HG03108 (cell line): ENCODE results near the gene LDLRAD3.

ENCODE experiments used
- ATAC-seq: cut with Tn5 transposase; IDR thresholded peaks from one replicate; pipeline ENCODE4 v1.9.1; 2021; ENCODE audit warnings: moderate library complexity; ENCODE audit not compliant: unreplicated experiment

Gene LDLRAD3

DNA sequence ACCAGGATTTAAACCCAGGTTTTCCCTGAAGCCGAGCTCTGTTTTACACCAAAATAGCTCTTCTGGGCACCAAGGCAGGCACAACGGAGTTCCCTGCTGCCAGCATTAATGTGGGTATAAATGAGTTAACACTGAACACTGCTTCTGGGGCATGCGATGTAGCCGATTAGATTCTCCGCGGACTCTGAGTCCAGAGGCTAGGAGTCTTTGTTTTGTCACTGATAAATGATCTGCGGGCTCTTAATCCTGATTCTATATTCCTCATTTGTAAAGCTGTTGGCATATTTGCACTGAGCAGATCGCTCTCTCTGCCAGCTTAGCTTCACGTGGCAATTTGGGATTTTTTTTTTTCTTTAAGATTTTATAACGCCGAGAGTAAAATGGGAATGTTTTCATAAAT is 16.8 kb upstream of the LDLRAD3 start:
- ATAC-seq, result no peak

DNA sequence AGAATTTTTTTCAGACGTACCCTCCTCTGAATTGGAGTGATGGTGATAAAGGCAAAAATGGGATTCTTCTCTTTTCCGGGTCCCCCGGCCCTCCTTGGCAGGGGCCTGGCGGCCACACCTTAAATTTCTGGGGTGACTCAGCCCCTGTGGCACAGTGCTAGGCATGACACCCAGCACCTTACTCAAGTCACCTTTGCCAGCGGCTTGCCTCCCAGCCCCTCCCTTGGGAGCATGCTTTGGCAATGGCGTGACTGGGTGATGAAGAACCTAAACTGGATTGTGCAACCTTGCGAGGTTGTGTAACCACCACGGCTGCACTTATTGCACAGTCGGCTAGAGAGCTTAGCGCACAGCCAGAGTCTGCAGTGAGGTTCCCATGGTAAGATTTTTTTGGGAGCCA is 16.2 kb upstream of the LDLRAD3 start:
- no peak for ATAC-seq

DNA sequence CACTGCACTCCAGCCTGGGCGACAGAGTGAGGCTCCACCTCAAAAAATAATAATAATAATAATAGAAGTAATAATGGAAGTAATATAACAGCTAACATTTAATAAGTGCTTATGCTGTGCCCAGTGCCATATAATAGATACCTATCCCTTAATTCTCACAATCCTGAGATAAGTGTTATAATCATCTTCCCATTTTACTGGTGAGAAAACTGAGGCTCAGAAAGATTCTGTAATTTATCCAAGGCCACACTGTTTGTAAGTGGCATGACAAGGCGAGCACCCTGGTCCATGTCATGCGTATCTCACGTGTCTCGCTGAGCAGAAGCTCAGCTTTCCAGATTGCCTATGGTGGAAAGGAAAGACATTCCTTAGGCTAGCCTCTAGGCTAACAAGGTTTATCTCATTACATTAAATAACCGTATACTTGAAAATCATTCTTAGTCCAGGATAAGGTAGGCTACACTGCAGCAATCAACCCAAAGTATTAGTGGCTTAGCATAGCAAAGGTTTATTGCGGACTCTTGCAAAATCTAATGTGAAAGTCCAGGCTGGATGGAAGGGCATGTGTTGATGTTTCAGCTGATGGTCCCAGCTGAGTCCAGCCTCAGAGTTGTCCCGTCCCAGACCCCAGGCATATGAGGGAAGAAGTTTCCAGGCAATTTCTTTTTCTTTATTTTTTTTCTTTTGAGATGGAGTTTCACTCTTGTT is 15.0 kb upstream of the LDLRAD3 start:
- ATAC-seq, result no peak

DNA sequence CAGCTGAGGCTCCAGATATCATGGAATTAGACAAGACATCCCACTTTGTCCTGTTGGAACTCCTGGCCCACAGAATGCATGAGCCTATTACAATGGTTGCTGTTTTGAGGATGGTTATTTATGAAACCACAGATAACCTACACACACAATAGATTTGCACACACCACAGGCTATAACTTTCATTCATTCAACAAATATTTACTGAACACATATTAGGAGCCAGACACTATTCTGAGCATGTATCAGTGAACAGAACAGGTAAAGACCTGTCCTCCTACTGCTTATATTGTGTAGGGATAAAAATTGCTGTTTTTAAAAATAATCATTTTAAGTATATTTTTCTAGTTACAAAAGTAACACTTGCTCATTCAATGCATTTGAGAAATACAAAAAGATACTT is 13.4 kb upstream of the LDLRAD3 start:
- no peak for ATAC-seq

DNA sequence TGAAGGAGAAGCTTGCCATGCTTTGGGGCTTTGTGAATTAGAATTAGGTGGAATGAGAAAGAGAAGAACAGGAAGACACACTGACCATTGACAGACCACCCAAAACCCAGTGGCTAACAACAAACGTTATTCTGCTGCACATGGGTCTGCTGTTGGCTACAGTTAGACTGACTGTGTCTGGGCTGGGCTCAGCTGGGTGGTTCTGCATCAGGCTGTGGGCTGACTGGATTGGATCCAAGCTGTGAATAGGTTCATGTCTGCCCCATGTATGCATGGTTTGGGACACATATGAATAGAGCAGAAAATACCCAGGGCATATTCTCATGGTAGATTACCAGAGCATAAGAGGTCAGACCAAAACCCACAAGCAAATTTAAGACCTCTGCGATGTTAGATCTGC is 11.7 kb upstream of the LDLRAD3 start:
- no peak for ATAC-seq

DNA sequence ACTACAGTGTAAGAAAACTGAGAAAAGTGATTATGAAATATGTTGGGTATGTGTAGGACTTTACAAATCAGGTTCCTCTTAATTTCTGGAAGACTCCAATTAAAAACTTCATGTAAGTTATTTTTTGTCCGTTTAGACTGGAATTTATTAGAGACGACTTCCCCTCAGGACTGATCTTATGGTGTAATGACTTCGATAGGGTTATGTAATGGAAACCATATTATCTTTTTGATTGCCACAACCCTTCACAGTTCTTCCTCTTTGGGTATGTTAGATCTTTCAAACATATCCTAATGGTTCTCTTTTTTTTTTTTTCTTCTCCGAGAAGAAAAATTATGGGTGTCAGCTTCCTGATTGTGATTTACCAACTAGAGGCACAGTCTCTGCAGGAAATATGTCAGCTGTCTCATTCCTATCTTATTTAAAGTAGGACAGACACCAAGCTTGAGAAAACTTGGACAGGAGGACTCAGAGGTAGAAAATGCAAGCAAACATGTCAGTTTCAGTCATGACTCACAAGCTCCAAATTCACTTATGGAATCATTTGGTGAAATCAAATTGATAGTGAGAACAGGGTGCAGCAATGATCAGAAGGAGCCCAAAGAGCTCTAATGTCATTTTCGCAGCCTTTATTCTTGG is 11.1 kb upstream of the LDLRAD3 start:
- no peak for ATAC-seq

DNA sequence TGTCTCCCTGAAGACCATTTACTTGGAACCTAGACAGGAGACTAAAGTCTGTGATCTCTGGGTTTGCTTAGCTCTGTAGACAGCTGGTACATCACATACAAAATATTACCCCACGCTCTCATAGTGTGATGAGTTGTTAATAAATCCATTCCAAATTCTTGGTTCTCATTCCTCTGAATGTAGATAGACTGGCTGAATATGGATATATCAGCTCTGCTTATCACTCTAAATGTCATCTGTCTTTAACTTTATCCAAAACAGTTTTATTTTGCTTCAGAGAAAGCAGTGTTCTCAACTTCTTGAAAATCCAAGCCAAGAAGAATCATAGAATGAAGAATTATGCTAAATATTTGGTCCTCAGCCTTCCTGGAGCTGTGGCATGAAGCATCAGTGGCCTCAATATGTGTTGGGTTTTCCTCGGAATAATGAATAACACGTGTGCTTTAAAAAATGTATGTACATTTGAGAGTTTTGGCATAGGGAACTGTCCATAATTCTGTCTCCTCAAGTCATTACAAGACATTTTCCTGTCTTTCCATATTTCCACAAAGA is 10.5 kb upstream of the LDLRAD3 start:
- ATAC-seq, result no peak

DNA sequence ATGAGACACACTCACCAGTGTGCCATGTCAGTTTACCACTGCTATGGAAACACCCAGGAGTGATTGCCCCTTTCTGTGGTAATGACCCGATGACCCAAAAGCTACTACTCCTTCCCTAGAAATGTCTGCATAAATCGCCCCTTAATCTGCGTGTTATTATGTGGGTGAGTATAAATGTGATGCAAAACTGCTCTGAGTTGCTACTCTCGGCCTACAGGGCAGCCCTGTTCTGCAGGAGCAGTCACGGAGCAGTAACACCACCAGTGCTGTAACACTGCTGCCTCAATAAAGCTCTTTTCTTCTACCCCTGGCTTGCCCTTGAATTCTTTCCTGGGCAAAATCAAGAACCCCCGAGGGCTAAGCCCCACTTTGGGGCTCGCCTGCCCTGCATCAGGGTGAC is 9.6 kb upstream of the LDLRAD3 start:
- ATAC-seq, result no peak

DNA sequence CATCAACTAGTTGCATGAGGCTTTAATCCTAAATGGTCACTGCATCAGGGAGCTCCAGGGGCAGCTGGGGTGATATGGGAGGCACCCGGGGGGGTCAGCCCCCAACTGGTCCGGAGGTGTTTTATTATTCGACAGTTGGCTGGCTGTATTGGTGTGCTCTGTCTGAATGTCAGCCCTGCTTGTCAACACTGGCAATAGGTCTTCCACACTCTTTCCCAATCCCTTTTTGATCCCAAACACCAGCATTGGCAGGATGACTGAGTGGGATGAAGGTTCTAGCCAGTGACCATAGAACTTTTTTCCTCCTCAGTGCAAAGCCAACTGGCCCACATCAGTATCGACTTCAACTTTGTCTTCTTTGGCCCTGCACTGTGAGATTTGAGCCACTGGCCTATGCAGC is 8.9 kb upstream of the LDLRAD3 start:
- no peak for ATAC-seq

DNA sequence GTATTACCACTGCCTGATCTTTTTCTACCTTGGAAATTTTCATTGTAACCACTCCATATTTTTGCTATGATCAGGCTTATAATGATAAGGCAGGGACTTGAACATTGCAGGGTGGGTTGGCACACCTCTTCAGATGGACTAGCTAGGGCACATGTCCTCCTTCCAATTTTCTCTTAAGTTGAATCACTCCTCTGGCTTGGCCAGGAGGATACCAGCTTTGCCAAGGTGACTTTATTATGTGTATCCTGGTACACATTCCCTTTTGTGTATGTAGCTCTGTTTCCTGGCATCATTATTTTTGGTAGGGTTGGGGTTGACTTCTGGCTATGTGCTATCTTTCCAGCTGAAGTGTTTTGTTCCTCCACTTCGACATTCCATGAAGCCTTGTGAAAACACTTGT is 8.5 kb upstream of the LDLRAD3 start:
- ATAC-seq, result no peak

DNA sequence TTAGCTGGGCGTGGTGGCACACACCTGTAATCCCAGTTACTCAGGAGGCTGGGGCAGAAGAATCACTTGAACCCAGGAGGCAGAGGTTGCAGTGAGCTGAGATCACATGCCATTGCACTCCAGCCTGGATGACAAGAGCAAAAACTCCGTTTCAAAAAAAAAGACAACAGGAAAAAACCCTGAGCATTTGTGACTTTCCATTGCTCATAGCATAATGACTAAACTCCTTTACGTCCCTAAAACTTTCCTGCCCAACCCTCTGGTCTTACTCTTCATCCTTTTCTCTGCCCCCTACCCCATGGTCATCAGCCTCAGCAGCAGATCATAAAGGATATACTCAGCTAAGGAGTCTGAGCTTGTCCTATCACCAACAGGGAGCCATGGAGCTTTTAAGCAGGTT is 6.8 kb upstream of the LDLRAD3 start:
- ATAC-seq, result no peak

DNA sequence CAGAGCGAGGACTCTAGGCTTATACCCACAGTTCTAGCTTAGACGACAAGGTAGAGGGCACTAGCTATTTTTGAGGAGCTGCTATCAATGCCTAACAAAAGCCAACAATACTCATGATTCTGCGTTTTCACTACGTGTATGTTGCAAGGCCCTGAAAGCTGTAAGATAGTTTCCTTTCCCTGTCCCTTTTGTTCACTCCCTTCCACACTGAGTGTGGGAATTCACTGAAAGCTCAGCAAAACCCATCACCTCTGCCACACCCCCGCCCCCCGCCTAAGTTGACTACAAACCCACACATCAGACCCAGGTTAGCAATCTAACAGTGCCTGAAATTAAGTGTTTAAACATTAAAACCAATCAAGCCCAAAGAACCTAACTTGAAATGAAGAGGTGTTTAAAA is 6.2 kb upstream of the LDLRAD3 start:
- ATAC-seq, result no peak

DNA sequence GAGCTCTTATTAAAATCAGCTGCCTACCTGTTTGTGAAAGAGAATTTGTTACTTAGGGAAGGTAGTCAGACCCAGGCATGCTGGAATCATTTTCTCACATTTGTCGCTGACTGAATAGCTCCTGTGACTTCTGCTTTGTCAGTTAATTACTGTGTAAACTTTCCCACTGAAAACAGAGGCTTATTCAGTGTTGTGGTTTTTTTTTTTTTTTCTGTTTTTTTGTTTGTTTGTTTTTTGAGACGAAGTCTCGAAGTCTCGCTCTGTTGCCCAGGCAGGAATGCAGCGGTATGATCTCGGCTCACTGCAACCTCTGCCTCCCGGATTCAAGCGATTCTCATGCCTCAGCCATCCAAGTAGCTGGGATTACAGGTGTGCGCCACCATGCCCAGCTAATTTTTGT is 5.6 kb upstream of the LDLRAD3 start:
- ATAC-seq, result no peak

DNA sequence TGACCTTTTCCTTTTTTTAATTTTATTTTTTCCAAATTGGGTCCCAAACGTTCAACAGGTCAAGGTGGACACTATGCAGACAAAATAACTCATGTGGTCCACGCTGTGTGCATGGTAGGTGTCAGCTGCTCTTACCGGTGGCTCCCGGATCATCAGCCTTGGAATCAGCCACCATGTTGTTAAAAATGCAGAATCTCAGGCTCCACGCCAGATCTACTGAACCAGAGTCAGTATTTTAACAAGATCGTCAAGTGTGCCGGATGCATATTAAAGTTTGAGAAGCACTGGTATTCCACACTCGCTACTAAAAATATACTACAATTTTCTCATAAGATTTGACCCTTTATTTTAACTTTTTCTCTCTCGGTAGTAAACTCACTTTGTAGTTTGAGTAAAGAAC is 553 bp upstream of the LDLRAD3 start:
- ATAC-seq, result no peak

DNA sequence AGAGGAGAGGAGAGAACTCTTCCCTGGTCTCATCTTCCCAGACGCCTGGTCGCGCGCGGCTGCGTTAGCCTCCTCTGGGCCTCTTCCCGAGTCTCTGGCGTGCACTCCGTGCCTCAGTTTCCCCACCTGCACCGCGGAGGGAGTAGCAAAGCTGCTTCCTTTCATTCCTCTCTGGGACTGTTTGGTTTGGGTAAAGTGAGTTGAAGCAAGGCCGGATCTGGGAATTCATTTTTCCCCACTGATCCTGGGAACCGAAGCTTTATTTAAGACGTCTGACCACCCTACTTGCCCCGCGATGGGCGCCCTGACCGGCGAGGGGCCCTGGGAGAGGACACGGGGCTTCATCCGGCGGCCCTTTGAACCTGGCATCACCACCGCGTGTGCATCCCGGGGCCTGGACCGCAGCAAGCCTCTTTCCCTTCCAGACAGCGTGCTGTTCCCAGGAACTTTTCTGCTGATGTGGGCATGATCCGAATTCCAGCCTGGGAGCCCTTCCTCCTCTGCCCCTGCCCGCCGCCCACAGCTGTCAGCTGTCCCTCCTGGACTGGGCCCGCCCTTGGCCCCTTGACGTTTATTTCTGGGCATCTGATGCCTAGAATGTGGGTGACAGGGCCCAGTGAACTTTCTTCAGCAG is 758 bp downstream of the LDLRAD3 start:
- ATAC-seq, result no peak

DNA sequence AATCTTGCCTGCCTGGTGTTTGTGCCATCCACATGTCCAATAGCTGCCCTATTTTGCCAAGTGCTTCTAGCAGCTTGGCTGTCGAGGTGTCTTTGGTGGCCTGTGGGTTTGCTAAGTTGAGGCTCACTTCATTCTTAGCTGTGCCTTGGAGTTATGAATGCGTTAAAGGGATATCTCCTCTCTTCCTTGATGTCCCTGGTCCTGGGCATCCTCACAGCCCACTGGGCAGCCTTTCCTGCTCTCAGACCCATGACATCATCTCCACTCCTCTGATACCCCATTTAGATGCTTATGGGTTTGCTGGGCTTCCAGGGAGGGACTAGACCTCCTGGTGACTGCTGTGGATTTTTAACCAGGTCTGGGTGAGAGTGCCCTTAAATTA is 1.3 kb downstream of the LDLRAD3 start:
- no peak for ATAC-seq

DNA sequence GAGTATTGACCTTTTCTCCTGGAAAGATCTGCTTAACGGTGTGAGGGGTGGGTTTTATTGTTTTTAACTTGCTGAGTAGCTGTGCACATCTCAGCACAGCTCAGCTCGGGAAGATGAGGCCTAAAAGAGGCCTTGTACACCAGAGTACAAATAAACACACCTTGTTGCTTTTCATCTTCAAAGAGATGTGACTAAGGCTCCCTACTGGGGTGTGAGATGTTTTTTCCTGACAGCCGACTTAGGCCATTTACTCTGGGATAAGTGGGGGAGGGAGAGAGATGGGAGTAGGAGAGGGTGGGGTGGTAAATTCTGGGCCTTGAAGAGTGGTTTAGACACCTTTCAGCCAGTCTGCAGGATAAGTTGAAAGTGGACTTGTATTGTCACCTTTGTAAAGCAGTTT is 2.9 kb downstream of the LDLRAD3 start:
- no peak for ATAC-seq

DNA sequence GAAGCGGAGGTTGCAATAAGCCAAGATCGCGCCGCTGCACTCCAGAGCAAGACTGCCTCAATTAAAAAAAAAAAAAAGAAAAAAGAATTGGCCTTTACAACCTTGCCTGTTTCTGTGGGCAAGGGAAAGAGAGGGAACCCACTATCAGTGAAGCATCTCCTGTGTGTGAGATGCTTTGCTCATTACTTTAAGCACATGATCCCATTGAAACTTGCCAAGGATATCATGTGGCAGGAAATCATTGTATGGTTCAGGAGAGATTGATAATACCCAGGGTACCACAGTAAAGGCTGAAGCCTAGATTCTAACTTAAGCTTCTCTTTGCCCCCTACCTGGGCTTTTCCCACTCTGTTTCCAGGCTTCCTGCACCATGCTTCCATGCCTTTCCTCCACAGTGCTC is 3.6 kb downstream of the LDLRAD3 start:
- ATAC-seq, result no peak

DNA sequence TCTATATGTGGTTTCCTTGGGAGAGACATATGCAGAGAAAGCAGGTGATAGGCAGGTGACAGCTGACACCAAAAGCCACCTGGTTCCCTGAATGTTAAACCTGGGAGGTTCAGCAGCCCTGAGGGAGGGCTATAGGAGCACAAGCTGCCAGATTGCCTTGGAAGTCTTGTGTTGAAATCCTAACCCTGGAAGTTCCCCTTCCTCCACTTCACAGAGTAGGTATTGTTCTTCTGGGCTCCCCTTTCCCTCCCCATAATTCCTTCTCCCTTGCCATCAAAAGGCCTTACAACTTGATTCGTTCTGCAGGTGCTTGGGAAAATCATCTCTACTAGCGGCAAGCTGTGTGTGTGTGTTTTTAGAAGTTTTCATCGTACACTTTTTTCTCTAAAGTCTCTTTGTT is 5.4 kb downstream of the LDLRAD3 start:
- no peak for ATAC-seq

DNA sequence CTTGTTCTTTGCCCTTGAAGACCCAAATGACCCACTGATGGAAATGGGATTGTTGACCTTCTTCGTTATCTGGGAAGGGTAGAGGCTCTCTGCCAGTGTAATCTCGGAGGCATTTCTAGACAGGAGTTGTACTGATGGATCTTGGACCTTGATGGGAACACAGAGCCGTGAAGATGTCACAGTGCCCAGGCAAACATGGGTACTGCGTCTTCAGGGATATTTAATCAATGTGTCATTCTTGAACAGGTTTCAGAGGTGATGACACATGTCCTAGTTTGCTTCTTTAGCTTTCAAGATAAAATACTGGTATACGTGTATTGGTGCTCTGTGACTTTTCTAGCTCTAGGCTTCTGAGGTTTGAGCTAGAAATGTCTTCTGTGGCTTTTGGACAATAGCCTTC is 6.2 kb downstream of the LDLRAD3 start:
- no peak for ATAC-seq

DNA sequence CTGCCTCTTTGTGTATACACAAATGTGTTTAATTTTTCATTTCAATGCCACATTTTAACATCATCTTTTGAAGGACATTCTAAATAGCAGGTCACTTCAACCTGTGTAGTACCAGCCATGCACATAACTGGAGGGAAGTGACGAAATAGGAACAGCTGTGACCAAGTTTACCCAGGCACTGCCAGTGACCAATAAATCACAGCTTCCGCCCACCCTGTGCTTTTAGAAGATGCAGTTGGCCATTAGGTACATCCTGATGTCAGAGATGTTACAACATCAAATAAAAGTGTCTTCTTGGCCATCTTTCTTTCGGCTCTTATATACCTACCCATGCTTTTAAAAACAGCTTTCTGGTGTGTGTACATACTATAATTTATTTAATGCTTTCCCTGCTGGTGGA is 7.8 kb downstream of the LDLRAD3 start:
- no peak for ATAC-seq

DNA sequence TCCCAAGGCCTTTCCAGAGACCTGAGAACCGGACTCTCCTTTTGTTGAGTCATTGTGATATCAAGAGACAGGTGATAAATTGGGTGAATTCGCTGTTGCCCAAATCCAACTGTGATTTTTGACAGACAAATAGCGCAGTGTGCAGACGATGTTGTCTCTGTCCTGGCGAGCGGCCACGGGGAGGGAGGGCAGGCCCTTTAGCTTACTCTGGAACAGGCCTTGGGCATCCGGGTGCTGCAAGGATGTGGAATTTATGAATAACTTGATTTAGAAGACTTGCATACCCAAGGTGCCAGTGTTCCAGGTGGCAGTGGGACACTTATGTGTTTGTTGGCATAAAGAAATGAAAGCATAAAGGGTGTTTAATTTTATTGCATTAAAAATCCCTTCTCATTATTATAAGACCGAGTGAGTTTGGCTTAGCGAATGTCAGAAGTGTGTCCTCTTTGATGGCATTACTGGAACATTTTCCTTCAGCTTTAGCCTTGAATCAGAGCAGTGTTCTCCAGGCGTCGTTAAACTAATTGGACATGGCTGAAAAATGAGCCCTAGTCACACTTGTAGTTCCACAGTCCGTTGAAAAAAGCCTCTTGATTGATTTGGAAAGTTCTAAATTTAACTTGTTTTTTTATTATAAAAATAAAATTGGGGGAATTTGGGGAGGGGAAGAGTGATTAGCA is 9.4 kb downstream of the LDLRAD3 start:
- ATAC-seq, result no peak
